Measurements from ENCODE around the gene NOTCH1.

NOTCH1 gene

DNA sequence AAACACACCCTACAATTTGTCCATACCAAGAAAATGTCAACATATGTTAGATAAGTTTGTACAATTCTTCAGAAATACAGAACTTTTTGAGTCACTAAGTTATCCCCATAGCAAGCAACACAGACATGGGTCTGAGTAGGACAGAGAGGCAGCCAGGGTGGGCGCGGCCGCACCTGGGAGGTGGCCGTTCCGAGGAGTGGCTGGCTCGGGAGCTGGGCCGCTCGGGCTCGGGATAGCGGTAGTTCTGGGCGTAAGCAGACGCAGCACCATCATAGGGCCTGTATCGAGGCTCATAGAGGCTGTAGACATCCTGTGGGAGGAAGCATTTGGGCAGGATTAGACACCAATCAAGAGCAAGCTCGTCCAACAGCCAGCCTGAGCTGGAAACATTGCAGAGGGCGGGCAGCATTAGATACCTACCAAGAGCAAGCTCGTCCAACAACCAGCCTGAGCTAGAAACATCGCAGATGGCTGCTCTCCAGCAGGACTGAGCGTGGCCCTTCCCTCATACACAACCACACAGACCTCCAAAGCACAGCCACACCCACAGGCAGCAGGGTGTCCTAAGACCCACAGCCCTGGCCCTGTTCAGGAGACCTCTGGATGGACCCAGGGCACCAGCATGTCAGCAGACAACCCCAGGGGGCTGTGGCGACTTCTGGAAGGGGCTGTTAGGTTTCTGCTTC, 73.9 kb downstream of the NOTCH1 start:
- no peak for DNase-seq (ENCODE audit: extremely low read depth, low read depth)
- no peak for TF ChIP-seq CTCF (IDR thresholded peaks at IDR 0.05; ENCODE audit: low read depth, low read length, missing control alignments)
- no peak overlapping the region for H3K4me3 ChIP-seq (replicated peaks; ENCODE audit: low read depth, low read length)

- DNase-seq (ENCODE audit: extremely low read depth, low read depth): no peak
- H3K4me3 ChIP-seq (replicated peaks; ENCODE audit: low read depth, low read length): no peak overlapping the region
- no peak for TF ChIP-seq CTCF (IDR thresholded peaks at IDR 0.05; ENCODE audit: low read depth, low read length, missing control alignments)
These were observed 74.9 kb downstream of the NOTCH1 start for GRCh38 chr9:136470792-136471469.

- H3K4me3 ChIP-seq (replicated peaks; ENCODE audit: low read depth, low read length): no peak overlapping the region
- no peak for DNase-seq (ENCODE audit: extremely low read depth, low read depth)
- no peak for TF ChIP-seq CTCF (IDR thresholded peaks at IDR 0.05; ENCODE audit: low read depth, low read length, missing control alignments)
These were observed 75.5 kb downstream of the NOTCH1 start for GRCh38 chr9:136470356-136470755.

- H3K4me3 ChIP-seq (replicated peaks; ENCODE audit: low read depth, low read length): no peak overlapping the region
- no peak for TF ChIP-seq CTCF (IDR thresholded peaks at IDR 0.05; ENCODE audit: low read depth, low read length, missing control alignments)
- no peak for DNase-seq (ENCODE audit: extremely low read depth, low read depth)
These were observed 78.1 kb downstream of the NOTCH1 start for GRCh38 chr9:136467766-136468165.

- no peak for TF ChIP-seq CTCF (IDR thresholded peaks at IDR 0.05; ENCODE audit: low read depth, low read length, missing control alignments)
- DNase-seq (ENCODE audit: extremely low read depth, low read depth): no peak
- no peak overlapping the region for H3K4me3 ChIP-seq (replicated peaks; ENCODE audit: low read depth, low read length)
These were observed 79.7 kb downstream of the NOTCH1 start for GRCh38 chr9:136466155-136466541.

DNA sequence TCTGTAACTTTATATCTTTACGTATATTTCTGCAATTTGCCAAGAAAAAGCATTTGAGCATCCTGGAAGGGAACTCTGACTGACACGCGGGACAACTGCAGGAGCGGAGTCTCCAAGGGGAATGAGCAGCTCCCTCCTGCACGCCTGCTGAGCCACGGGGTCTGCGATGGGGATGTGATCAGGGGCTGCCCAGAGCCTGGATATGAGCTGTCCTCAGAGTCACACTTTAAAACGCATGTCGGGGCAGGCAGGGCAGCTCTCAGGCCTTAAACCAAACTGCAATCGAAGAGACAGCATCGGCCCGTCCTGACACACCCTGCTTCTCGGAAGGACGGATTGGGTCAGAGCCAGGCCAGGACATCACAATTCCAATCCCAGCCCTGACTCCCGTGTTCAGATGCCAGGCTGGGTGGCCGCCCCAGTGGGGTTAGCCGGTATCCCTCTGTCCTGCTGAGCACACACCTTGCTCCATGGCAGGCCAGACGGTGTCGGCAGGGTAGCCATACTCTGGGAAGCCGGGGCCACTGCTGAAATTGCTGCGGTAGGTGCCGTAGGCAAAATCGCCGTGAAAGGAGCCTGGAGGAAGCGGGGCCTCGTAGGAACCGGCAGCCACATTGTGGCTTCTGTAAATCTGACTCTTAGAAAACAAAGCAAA, 80.2 kb downstream of the NOTCH1 start:
- H3K4me3 ChIP-seq (replicated peaks; ENCODE audit: low read depth, low read length): no peak overlapping the region
- no peak for DNase-seq (ENCODE audit: extremely low read depth, low read depth)
- TF ChIP-seq CTCF (IDR thresholded peaks at IDR 0.05; ENCODE audit: low read depth, low read length, missing control alignments): no peak

Measured in HFF-Myc (cell line).